GM23338 (cell line): Measurements from ENCODE around the gene SH2D6. TPM values are rescaled to one million over a fixed set of nuclear protein-coding genes. Genes with fewer than 3 reads are reported as not detected.

Source experiments
- ATAC-seq: fragments of 200-7000 bp; cut with Tn5 transposase; 3 replicates; pipeline ENCODE4 v1.9.1; 2020
- DNase-seq: peaks from one replicate; pipeline ENCODE4 v3.0.0-alpha.2; 2015; ENCODE audit warnings: low spot score
- H2AFZ ChIP-seq: fragments of 200-600 bp; sonication (generic); 2 replicates; pipeline ENCODE4 v1.8.0; 2016; ENCODE audit warnings: antibody characterized with exemption, mild to moderate bottlenecking, moderate library complexity
- H3F3A ChIP-seq: fragments of 200-600 bp; sonication (generic); replicated peaks from 2 replicates; pipeline ENCODE4 v1.8.0; 2017; ENCODE audit warnings: antibody characterized with exemption, mixed run types, low read depth
- H3K27ac ChIP-seq: fragments of 200-600 bp; sonication (generic); 2 replicates; pipeline ENCODE4 v1.6.1; 2016; ENCODE audit warnings: low read depth
- H3K27me3 ChIP-seq: fragments of 200-600 bp; sonication (generic); 2 replicates; pipeline ENCODE4 v1.8.0; 2016; ENCODE audit warnings: mild to moderate bottlenecking, mixed run types, moderate library complexity; ENCODE audit not compliant: insufficient read depth
- H3K36me3 ChIP-seq: fragments of 200-600 bp; sonication (generic); 2 replicates; pipeline ENCODE4 v1.8.0; 2016; ENCODE audit warnings: mild to moderate bottlenecking; ENCODE audit not compliant: insufficient read depth
- H3K4me1 ChIP-seq: fragments of 200-600 bp; sonication (generic); 2 replicates; pipeline ENCODE4 v1.8.0; 2016; ENCODE audit warnings: mild to moderate bottlenecking, moderate library complexity; ENCODE audit not compliant: insufficient read depth
- H3K4me2 ChIP-seq: fragments of 200-600 bp; sonication (generic); 2 replicates; pipeline ENCODE4 v1.7.1; 2017; ENCODE audit warnings: mixed run types
- H3K4me3 ChIP-seq: fragments of 200-600 bp; sonication (generic); 2 replicates; pipeline ENCODE4 v1.6.1; 2016; ENCODE audit warnings: mixed run types
- H3K79me2 ChIP-seq: fragments of 200-600 bp; sonication (generic); replicated peaks from 2 replicates; pipeline ENCODE4 v1.8.0; 2017; ENCODE audit warnings: mild to moderate bottlenecking; ENCODE audit not compliant: insufficient read depth
- H3K9me2 ChIP-seq: fragments of 200-600 bp; sonication (generic); 2 replicates; pipeline ENCODE4 v1.8.0; 2017; ENCODE audit not compliant: insufficient read depth
- H4K20me1 ChIP-seq: fragments of 200-600 bp; sonication (generic); replicated peaks from 2 replicates; pipeline ENCODE4 v1.8.0; 2017; ENCODE audit warnings: mild to moderate bottlenecking; ENCODE audit not compliant: insufficient read depth
- H3K27ac Mint-ChIP-seq: 2 replicates; pipeline ENCODE4 v1.8.0; 2020; ENCODE audit warnings: inconsistent platforms, mild to moderate bottlenecking, moderate library complexity, mixed read lengths
- H3K27me3 Mint-ChIP-seq: 3 replicates; pipeline ENCODE4 v1.8.0; 2022; ENCODE audit warnings: low read depth, mild to moderate bottlenecking, moderate library complexity, mixed read lengths, inconsistent platforms; ENCODE audit not compliant: insufficient read depth, poor library complexity
- H3K36me3 Mint-ChIP-seq: 3 replicates; pipeline ENCODE4 v1.8.0; 2021; ENCODE audit warnings: low read depth, mild to moderate bottlenecking, inconsistent platforms, moderate library complexity, mixed read lengths
- H3K4me1 Mint-ChIP-seq: 3 replicates; pipeline ENCODE4 v1.8.0; 2020; ENCODE audit warnings: mild to moderate bottlenecking, inconsistent platforms, mixed read lengths
- H3K4me3 Mint-ChIP-seq: 3 replicates; pipeline ENCODE4 v1.8.0; 2021; ENCODE audit warnings: moderate library complexity, mild to moderate bottlenecking, inconsistent platforms, mixed read lengths
- H3K9me3 Mint-ChIP-seq: 3 replicates; pipeline ENCODE4 v1.8.0; 2020; ENCODE audit warnings: moderate library complexity, mild to moderate bottlenecking, inconsistent platforms, mixed read lengths
- CREB1 ChIP-seq: fragments of 250-450 bp; sonication (Bioruptor Pico); IDR thresholded peaks from 2 replicates; pipeline ENCODE4 v1.5.0; 2020; ENCODE audit warnings: low read depth, mild to moderate bottlenecking, moderate library complexity
- EZH2 ChIP-seq: fragments of 200-600 bp; sonication (generic); IDR thresholded peaks from one replicate; pipeline ENCODE4 v1.8.0; 2017; ENCODE audit warnings: antibody characterized with exemption, mild to moderate bottlenecking, low read depth; ENCODE audit not compliant: unreplicated experiment
- EZH2phosphoT487 ChIP-seq: fragments of 200-600 bp; sonication (generic); IDR thresholded peaks from one replicate; pipeline ENCODE4 v1.8.1; 2018; ENCODE audit warnings: antibody characterized with exemption; ENCODE audit not compliant: unreplicated experiment
- JUNB ChIP-seq: IDR thresholded peaks from one replicate; pipeline ENCODE4 v1.6.1; 2016; ENCODE audit warnings: antibody characterized with exemption; ENCODE audit not compliant: unreplicated experiment
- NANOG ChIP-seq: IDR thresholded peaks from 2 replicates; pipeline ENCODE4 v1.6.1; 2016; ENCODE audit warnings: antibody characterized with exemption, borderline replicate concordance
- POLR2AphosphoS5 ChIP-seq: IDR thresholded peaks from 2 replicates; pipeline ENCODE4 v1.6.1; 2016; ENCODE audit warnings: antibody characterized with exemption, low read depth
- STAT1 ChIP-seq: IDR thresholded peaks from one replicate; pipeline ENCODE4 v1.6.1; 2016; ENCODE audit warnings: antibody characterized with exemption; ENCODE audit not compliant: unreplicated experiment
- ZNF114 ChIP-seq: fragments of 250-450 bp; sonication (Bioruptor Pico); IDR thresholded peaks from 2 replicates; pipeline ENCODE4 v1.5.0; 2020; ENCODE audit warnings: mild to moderate bottlenecking, moderate library complexity
- ZNF331 ChIP-seq: fragments of 250-450 bp; sonication (Bioruptor Pico); IDR thresholded peaks from 2 replicates; pipeline ENCODE4 v1.5.0; 2020; ENCODE audit warnings: low read depth, mild to moderate bottlenecking, moderate library complexity
- polyA plus RNA-seq: library from polyadenylated mRNA; unstranded; fragments of >200 nt; fragmentation: Nextera tagmentation; extraction: Ambion mirVana; gene quantifications from 2 replicates; pipeline ENCODE4 v1.2.1, GENCODE V29; 2016
- total RNA-seq: library from RNA; depleted of rRNA; stranded (reverse); fragments of >200 nt; shearing (Covaris generic); gene quantifications from 2 replicates; pipeline ENCODE4 v1.2.3, GENCODE V29; 2014
- TF ChIP-seq, protein P1 (sequence below): fragments of 250-450 bp; sonication (Bioruptor Pico); IDR thresholded peaks from 2 replicates; pipeline ENCODE4 v1.5.0; 2020; ENCODE audit warnings: mild to moderate bottlenecking, moderate library complexity
- TF ChIP-seq, protein P2 (sequence below): IDR thresholded peaks from 2 replicates; pipeline ENCODE4 v1.6.1; 2016; ENCODE audit warnings: antibody characterized with exemption
- TF ChIP-seq, protein P3 (sequence below): IDR thresholded peaks from one replicate; pipeline ENCODE4 v1.6.1; 2018; ENCODE audit warnings: antibody characterized with exemption; ENCODE audit not compliant: unreplicated experiment
- TF ChIP-seq, protein P4 (sequence below), 2 experiments: fragments of 200-600 bp in 1 of 2; sonication (generic) in 1 of 2; conservative IDR thresholded peaks; 2 replicates each; pipeline versions ENCODE4 v1.5.1 to v1.6.1; 2016 to 2017; ENCODE audit warnings: antibody characterized with exemption in 2 of 2, low read depth in 2 of 2, mild to moderate bottlenecking in 2 of 2, moderate library complexity in 1 of 2

SH2D6 gene
- total and polyA plus RNA-seq, 2 experiments from 2014 or later: 0.37 TPM; not detected in 1

DNA sequence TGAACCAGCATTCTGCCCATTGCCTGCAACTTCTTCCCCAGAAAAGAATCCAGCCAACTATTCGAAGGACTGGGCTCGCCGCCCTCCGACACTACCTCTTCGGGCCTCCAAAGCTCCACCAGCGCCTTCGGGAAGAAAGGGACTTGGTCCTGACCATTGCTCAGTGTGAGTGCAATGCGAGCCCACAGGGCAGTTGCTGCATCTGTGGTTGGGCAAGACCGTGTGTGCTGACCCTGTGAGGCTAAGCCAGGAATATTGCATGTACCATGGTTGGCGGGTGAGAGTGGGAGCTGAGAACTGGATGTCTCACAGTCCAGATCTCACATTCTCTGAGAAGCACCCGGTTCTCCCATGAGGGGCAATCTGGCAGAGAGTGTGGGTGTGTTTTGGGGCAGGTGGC lies 47.5 kb upstream of the SH2D6 start:
- DNase-seq: no peak
- Histone ChIP-seq H3K4me2 (no peak overlapping the region), H3K36me3 (no peaks in the 10 kb centered on the region), H3K9me2 (no peaks in the 10 kb centered on the region), H3K79me2 (no peaks in the 10 kb centered on the region), H3F3A (no peaks in the 10 kb centered on the region), H3K4me3 (no peak overlapping the region), H3K4me1 (no peaks in the 10 kb centered on the region), H3K27ac (no peak overlapping the region), H3K27me3 (no peaks in the 10 kb centered on the region), H2AFZ (no peak overlapping the region), H4K20me1 (no peaks in the 10 kb centered on the region)
- Mint-ChIP-seq H3K4me1 (no peaks in the 10 kb centered on the region), H3K9me3 (no peaks in the 10 kb centered on the region; the same call in 2 of the 3 replicates), H3K4me3 (no peak overlapping the region), H3K27ac (no peak overlapping the region), H3K27me3 (peaks cover under 1% of the 10 kb centered on the region), H3K36me3 (peaks cover 8% of the 10 kb centered on the region; the same call in 2 of the 3 replicates)
- no peak for ATAC-seq
- TF ChIP-seq NANOG: no peak
- no peak for TF ChIP-seq STAT1
- TF ChIP-seq ZNF331 (CRISPR knock-in tag): no peak
- no peak for TF ChIP-seq EZH2phosphoT487
- TF ChIP-seq, protein P1, sequence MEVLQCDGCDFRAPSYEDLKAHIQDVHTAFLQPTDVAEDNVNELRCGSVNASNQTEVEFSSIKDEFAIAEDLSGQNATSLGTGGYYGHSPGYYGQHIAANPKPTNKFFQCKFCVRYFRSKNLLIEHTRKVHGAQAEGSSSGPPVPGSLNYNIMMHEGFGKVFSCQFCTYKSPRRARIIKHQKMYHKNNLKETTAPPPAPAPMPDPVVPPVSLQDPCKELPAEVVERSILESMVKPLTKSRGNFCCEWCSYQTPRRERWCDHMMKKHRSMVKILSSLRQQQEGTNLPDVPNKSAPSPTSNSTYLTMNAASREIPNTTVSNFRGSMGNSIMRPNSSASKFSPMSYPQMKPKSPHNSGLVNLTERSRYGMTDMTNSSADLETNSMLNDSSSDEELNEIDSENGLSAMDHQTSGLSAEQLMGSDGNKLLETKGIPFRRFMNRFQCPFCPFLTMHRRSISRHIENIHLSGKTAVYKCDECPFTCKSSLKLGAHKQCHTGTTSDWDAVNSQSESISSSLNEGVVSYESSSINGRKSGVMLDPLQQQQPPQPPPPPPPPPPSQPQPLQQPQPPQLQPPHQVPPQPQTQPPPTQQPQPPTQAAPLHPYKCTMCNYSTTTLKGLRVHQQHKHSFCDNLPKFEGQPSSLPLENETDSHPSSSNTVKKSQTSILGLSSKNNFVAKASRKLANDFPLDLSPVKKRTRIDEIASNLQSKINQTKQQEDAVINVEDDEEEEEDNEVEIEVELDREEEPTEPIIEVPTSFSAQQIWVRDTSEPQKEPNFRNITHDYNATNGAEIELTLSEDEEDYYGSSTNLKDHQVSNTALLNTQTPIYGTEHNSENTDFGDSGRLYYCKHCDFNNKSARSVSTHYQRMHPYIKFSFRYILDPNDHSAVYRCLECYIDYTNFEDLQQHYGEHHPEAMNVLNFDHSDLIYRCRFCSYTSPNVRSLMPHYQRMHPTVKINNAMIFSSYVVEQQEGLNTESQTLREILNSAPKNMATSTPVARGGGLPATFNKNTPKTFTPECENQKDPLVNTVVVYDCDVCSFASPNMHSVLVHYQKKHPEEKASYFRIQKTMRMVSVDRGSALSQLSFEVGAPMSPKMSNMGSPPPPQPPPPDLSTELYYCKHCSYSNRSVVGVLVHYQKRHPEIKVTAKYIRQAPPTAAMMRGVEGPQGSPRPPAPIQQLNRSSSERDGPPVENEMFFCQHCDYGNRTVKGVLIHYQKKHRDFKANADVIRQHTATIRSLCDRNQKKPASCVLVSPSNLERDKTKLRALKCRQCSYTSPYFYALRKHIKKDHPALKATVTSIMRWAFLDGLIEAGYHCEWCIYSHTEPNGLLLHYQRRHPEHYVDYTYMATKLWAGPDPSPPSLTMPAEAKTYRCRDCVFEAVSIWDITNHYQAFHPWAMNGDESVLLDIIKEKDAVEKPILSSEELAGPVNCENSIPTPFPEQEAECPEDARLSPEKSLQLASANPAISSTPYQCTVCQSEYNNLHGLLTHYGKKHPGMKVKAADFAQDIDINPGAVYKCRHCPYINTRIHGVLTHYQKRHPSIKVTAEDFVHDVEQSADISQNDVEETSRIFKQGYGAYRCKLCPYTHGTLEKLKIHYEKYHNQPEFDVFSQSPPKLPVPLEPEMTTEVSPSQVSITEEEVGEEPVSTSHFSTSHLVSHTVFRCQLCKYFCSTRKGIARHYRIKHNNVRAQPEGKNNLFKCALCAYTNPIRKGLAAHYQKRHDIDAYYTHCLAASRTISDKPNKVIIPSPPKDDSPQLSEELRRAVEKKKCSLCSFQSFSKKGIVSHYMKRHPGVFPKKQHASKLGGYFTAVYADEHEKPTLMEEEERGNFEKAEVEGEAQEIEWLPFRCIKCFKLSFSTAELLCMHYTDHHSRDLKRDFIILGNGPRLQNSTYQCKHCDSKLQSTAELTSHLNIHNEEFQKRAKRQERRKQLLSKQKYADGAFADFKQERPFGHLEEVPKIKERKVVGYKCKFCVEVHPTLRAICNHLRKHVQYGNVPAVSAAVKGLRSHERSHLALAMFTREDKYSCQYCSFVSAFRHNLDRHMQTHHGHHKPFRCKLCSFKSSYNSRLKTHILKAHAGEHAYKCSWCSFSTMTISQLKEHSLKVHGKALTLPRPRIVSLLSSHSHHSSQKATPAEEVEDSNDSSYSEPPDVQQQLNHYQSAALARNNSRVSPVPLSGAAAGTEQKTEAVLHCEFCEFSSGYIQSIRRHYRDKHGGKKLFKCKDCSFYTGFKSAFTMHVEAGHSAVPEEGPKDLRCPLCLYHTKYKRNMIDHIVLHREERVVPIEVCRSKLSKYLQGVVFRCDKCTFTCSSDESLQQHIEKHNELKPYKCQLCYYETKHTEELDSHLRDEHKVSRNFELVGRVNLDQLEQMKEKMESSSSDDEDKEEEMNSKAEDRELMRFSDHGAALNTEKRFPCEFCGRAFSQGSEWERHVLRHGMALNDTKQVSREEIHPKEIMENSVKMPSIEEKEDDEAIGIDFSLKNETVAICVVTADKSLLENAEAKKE: no peak
- no peak for TF ChIP-seq CREB1 (CRISPR knock-in tag)
- TF ChIP-seq, protein P2, sequence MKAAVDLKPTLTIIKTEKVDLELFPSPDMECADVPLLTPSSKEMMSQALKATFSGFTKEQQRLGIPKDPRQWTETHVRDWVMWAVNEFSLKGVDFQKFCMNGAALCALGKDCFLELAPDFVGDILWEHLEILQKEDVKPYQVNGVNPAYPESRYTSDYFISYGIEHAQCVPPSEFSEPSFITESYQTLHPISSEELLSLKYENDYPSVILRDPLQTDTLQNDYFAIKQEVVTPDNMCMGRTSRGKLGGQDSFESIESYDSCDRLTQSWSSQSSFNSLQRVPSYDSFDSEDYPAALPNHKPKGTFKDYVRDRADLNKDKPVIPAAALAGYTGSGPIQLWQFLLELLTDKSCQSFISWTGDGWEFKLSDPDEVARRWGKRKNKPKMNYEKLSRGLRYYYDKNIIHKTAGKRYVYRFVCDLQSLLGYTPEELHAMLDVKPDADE: no peak
- no peak for TF ChIP-seq POLR2AphosphoS5
- TF ChIP-seq ZNF114 (CRISPR knock-in tag): no peak
- no peak for TF ChIP-seq EZH2
- TF ChIP-seq, protein P3, sequence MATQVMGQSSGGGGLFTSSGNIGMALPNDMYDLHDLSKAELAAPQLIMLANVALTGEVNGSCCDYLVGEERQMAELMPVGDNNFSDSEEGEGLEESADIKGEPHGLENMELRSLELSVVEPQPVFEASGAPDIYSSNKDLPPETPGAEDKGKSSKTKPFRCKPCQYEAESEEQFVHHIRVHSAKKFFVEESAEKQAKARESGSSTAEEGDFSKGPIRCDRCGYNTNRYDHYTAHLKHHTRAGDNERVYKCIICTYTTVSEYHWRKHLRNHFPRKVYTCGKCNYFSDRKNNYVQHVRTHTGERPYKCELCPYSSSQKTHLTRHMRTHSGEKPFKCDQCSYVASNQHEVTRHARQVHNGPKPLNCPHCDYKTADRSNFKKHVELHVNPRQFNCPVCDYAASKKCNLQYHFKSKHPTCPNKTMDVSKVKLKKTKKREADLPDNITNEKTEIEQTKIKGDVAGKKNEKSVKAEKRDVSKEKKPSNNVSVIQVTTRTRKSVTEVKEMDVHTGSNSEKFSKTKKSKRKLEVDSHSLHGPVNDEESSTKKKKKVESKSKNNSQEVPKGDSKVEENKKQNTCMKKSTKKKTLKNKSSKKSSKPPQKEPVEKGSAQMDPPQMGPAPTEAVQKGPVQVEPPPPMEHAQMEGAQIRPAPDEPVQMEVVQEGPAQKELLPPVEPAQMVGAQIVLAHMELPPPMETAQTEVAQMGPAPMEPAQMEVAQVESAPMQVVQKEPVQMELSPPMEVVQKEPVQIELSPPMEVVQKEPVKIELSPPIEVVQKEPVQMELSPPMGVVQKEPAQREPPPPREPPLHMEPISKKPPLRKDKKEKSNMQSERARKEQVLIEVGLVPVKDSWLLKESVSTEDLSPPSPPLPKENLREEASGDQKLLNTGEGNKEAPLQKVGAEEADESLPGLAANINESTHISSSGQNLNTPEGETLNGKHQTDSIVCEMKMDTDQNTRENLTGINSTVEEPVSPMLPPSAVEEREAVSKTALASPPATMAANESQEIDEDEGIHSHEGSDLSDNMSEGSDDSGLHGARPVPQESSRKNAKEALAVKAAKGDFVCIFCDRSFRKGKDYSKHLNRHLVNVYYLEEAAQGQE: no peak
- TF ChIP-seq, protein P4, sequence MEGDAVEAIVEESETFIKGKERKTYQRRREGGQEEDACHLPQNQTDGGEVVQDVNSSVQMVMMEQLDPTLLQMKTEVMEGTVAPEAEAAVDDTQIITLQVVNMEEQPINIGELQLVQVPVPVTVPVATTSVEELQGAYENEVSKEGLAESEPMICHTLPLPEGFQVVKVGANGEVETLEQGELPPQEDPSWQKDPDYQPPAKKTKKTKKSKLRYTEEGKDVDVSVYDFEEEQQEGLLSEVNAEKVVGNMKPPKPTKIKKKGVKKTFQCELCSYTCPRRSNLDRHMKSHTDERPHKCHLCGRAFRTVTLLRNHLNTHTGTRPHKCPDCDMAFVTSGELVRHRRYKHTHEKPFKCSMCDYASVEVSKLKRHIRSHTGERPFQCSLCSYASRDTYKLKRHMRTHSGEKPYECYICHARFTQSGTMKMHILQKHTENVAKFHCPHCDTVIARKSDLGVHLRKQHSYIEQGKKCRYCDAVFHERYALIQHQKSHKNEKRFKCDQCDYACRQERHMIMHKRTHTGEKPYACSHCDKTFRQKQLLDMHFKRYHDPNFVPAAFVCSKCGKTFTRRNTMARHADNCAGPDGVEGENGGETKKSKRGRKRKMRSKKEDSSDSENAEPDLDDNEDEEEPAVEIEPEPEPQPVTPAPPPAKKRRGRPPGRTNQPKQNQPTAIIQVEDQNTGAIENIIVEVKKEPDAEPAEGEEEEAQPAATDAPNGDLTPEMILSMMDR (conservative IDR thresholded peaks at IDR 0.05; ENCODE audit: low read depth in 2 of 2): no peak
- TF ChIP-seq JUNB: no peak
